ENCODE results near the gene KIF1C.

DNA sequence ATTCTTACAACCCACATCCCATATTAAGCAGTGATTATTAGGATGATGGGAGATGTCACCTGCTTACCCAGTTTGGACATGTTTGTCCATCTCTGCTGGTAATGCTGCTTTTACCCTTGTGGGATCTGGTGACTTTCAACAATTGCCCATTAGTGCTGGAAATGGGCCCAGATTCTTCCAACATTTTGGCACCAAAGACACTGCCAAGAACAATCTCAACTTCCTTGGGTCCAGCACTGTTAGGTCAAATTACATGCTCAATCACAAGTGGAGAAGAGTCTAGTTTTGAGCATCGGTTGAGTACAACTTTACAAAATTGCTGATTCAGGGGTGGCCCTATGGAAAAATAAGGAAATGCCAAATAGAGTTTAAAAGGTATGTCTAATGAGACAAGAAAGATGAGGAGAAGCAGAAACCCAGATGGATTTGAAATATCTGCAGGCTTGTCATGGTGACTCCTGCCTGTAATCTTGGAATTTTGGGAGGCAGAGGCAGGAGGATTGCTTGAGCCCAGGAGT lies 67.5 kb downstream of the KIF1C start:
- TF ChIP-seq, protein P1, sequence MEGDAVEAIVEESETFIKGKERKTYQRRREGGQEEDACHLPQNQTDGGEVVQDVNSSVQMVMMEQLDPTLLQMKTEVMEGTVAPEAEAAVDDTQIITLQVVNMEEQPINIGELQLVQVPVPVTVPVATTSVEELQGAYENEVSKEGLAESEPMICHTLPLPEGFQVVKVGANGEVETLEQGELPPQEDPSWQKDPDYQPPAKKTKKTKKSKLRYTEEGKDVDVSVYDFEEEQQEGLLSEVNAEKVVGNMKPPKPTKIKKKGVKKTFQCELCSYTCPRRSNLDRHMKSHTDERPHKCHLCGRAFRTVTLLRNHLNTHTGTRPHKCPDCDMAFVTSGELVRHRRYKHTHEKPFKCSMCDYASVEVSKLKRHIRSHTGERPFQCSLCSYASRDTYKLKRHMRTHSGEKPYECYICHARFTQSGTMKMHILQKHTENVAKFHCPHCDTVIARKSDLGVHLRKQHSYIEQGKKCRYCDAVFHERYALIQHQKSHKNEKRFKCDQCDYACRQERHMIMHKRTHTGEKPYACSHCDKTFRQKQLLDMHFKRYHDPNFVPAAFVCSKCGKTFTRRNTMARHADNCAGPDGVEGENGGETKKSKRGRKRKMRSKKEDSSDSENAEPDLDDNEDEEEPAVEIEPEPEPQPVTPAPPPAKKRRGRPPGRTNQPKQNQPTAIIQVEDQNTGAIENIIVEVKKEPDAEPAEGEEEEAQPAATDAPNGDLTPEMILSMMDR (IDR thresholded peaks at IDR 0.05 in 2 of 3, conservative IDR thresholded peaks at IDR 0.05 in 1 of 3; ENCODE audit: insufficient read depth in 2 of 3, low read depth in 1 of 3, low read length in 3 of 3) = no peak
- TF ChIP-seq YY1 (IDR thresholded peaks at IDR 0.05; ENCODE audit: borderline replicate concordance in 1 of 3, control insufficient read depth in 1 of 3, extremely low read depth in 1 of 3, insufficient read depth in 3 of 3, insufficient read length in 1 of 3, insufficient replicate concordance in 2 of 3, low read depth in 1 of 3, low read length in 2 of 3) = no peak
- TF ChIP-seq ETV6 (IDR thresholded peaks at IDR 0.05; ENCODE audit: borderline replicate concordance in 1 of 2, low read depth in 2 of 2, low read length in 1 of 2) = no peak
- TF ChIP-seq ETV6 (CRISPR knock-in tag; IDR thresholded peaks at IDR 0.05; ENCODE audit: borderline replicate concordance) = no peak
- TF ChIP-seq SIN3A (IDR thresholded peaks at IDR 0.05; ENCODE audit: borderline replicate concordance in 2 of 2, control insufficient read depth in 1 of 2, low read depth in 2 of 2, low read length in 2 of 2) = no peak
- no peak for TF ChIP-seq ZKSCAN8 (CRISPR knock-in tag; IDR thresholded peaks at IDR 0.05)
- TF ChIP-seq, protein P2, sequence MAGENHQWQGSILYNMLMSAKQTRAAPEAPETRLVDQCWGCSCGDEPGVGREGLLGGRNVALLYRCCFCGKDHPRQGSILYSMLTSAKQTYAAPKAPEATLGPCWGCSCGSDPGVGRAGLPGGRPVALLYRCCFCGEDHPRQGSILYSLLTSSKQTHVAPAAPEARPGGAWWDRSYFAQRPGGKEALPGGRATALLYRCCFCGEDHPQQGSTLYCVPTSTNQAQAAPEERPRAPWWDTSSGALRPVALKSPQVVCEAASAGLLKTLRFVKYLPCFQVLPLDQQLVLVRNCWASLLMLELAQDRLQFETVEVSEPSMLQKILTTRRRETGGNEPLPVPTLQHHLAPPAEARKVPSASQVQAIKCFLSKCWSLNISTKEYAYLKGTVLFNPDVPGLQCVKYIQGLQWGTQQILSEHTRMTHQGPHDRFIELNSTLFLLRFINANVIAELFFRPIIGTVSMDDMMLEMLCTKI (IDR thresholded peaks at IDR 0.05; ENCODE audit: partially characterized antibody) = no peak
- TF ChIP-seq KLF13 (tag; IDR thresholded peaks at IDR 0.05; ENCODE audit: borderline replicate concordance, low read depth) = no peak
- no peak for TF ChIP-seq CHD2 (IDR thresholded peaks at IDR 0.05; ENCODE audit: low read depth, low read length)
- TF ChIP-seq MXI1 (IDR thresholded peaks at IDR 0.05; ENCODE audit: low read depth, low read length) = no peak

Data from K562 (cell line).